Suprapubic skin (tissue), 4 donors: ENCODE measurements around the gene RPH3AL. TPM values are rescaled to one million over a fixed set of nuclear protein-coding genes. Genes with fewer than 3 reads are reported as not detected.

Source experiments
- DNase-seq, 2 donors: peaks; one replicate each; pipeline ENCODE4 v3.0.0-alpha.2; 2019; ENCODE audit warnings: low spot score in 2 of 2
- H3K27ac ChIP-seq: fragments of 200-600 bp; sonication (generic); one replicate; pipeline ENCODE4 v1.5.1; 2019
- H3K27me3 ChIP-seq: fragments of 200-600 bp; sonication (generic); one replicate; pipeline ENCODE4 v1.5.1; 2019
- H3K36me3 ChIP-seq: fragments of 200-600 bp; sonication (generic); one replicate; pipeline ENCODE4 v1.5.1; 2019
- H3K4me1 ChIP-seq: fragments of 200-600 bp; sonication (generic); one replicate; pipeline ENCODE4 v1.5.1; 2019
- H3K4me3 ChIP-seq: fragments of 200-600 bp; sonication (generic); one replicate; pipeline ENCODE4 v1.5.1; 2019; ENCODE audit warnings: mild to moderate bottlenecking
- H3K9me3 ChIP-seq: fragments of 200-600 bp; sonication (generic); one replicate; pipeline ENCODE4 v1.5.1; 2019
- EP300 ChIP-seq: sonication (generic); formaldehyde crosslinking; IDR thresholded peaks from one replicate; pipeline ENCODE4 v1.6.1; 2017; ENCODE audit warnings: antibody characterized with exemption
- POLR2A ChIP-seq, 2 donors: fragments of 450-650 bp; IDR thresholded peaks; one replicate each; pipeline ENCODE4 v1.6.1; 2017; ENCODE audit warnings: antibody characterized with exemption in 2 of 2, mild to moderate bottlenecking in 2 of 2, moderate library complexity in 2 of 2
- POLR2AphosphoS5 ChIP-seq, 3 donors: sonication (generic); formaldehyde crosslinking; IDR thresholded peaks; one replicate each; pipeline ENCODE4 v1.6.1; 2017; ENCODE audit warnings: antibody characterized with exemption in 3 of 3
- WGBS: methylation state at CpG from one replicate; pipeline ENCODE4 v1.1.5; 2018; 5-methylcytosine and 5-hydroxymethylcytosine counted together
- total RNA-seq, 4 donors: library from RNA; depleted of rRNA; stranded (reverse); fragments of >200 nt; gene quantifications; one replicate each; pipeline ENCODE4 v1.1.0, GENCODE V29; 2016
- TF ChIP-seq, protein P1 (sequence below), 2 donors: fragments of 200-600 bp in 1 of 2; fragments of 450-650 bp in 1 of 2; sonication (generic) in 1 of 2; IDR thresholded peaks; one replicate each; pipeline ENCODE4 v1.5.1; 2016 to 2019; ENCODE audit warnings: antibody characterized with exemption in 2 of 2, mild to moderate bottlenecking in 1 of 2, moderate library complexity in 1 of 2

Gene RPH3AL
- total RNA-seq, 4 donors from 2014 or later = 1.7 to 39.5 (median 10.9) TPM

DNA sequence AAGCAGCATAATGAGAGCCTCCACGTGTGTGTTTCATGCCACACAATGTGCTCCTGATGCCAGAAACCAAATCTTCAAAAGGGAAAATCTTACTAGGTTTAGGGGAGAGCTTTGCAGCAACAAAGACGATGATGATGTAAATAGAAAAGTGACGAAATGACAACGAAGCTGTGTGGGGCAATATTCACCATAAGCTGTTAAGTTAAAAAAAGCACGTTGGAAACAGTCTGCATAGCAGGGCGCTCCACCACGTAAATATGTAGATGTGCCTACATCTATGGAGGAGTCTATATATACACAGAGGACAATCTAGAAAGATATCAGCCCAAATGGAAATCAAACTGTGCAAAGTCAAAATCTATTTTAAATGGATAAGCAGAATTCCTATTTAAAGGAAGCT lies 61.0 kb downstream of the RPH3AL start:
- H3K27ac ChIP-seq = no peak overlapping the region
- H3K9me3 ChIP-seq = no peaks in the 10 kb centered on the region
- H3K4me1 ChIP-seq = no peaks in the 10 kb centered on the region
- TF ChIP-seq, protein P1, sequence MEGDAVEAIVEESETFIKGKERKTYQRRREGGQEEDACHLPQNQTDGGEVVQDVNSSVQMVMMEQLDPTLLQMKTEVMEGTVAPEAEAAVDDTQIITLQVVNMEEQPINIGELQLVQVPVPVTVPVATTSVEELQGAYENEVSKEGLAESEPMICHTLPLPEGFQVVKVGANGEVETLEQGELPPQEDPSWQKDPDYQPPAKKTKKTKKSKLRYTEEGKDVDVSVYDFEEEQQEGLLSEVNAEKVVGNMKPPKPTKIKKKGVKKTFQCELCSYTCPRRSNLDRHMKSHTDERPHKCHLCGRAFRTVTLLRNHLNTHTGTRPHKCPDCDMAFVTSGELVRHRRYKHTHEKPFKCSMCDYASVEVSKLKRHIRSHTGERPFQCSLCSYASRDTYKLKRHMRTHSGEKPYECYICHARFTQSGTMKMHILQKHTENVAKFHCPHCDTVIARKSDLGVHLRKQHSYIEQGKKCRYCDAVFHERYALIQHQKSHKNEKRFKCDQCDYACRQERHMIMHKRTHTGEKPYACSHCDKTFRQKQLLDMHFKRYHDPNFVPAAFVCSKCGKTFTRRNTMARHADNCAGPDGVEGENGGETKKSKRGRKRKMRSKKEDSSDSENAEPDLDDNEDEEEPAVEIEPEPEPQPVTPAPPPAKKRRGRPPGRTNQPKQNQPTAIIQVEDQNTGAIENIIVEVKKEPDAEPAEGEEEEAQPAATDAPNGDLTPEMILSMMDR (IDR thresholded peaks at IDR 0.05) = no peak
- no peak for TF ChIP-seq POLR2A (IDR thresholded peaks at IDR 0.05)
- TF ChIP-seq POLR2AphosphoS5 (IDR thresholded peaks at IDR 0.05) = no peak
- TF ChIP-seq EP300 = no peak
- WGBS = 83% methylated on average over 7 of the region's 7 CpGs
- DNase-seq = no peak
- peaks cover 2% of the 10 kb centered on the region for H3K36me3 ChIP-seq
- H3K27me3 ChIP-seq = peaks cover 2% of the 10 kb centered on the region
- H3K4me3 ChIP-seq = no peak overlapping the region

DNA sequence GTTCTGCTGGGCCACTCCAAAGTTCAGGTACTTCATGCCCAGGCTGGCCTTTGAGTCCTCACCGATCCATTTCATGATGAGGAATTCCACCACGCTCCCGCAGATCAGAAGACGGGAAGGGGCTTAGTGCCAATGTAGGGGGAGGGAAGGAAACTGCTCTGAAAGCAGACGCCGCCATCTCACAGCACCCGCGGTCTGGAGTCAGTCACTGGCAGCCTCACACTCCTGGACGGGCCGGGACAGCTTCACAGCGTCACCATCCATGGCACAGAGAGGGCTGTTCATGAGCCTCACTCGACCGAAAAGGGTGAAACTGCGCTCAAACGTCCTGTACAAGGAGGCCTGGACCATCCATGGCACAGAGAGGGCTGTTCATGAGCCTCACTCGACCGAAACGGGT lies 62.0 kb downstream of the RPH3AL start:
- TF ChIP-seq, protein P1 (IDR thresholded peaks at IDR 0.05) = no peak
- TF ChIP-seq POLR2A (IDR thresholded peaks at IDR 0.05) (no peak), EP300 (no peak), POLR2AphosphoS5 (IDR thresholded peaks at IDR 0.05) (no peak)
- no peaks in the 10 kb centered on the region for H3K27me3 ChIP-seq
- no peaks in the 10 kb centered on the region for H3K36me3 ChIP-seq
- DNase-seq = peak in 1 of 2 donors; percentile 58
- WGBS = 91% methylated on average over 18 of the region's 18 CpGs
- H3K27ac ChIP-seq = no peak overlapping the region
- no peaks in the 10 kb centered on the region for H3K9me3 ChIP-seq
- no peak overlapping the region for H3K4me3 ChIP-seq
- H3K4me1 ChIP-seq = no peaks in the 10 kb centered on the region

DNA sequence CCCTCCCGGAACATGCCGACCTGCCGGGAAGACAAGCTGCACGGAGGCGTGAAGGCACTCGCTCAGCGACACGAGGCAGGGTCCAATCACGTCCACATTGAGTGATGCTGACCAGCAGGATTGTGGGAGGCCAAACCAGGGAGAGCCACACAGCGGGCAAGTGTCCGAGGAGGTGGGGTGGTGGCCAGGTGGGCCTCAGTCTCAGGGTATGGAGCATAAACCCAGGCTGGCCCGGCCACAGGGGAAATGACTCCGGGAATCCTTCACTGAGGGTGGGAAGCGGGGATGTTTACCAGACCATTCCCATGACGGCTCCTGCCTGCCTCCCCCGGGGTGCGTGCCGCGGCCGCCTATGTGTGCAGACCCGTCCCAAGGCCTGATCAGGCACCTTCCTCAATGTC lies 62.5 kb downstream of the RPH3AL start:
- 95% methylated on average over 12 of the region's 21 CpGs for WGBS
- H3K4me3 ChIP-seq = no peak overlapping the region
- H3K36me3 ChIP-seq = no peaks in the 10 kb centered on the region
- H3K27me3 ChIP-seq = no peaks in the 10 kb centered on the region
- TF ChIP-seq EP300 = no peak
- TF ChIP-seq POLR2A (IDR thresholded peaks at IDR 0.05) = no peak
- TF ChIP-seq, protein P1 (IDR thresholded peaks at IDR 0.05) = no peak
- TF ChIP-seq POLR2AphosphoS5 (IDR thresholded peaks at IDR 0.05) = no peak
- peak; percentile 52 to 74 for DNase-seq
- no peak overlapping the region for H3K27ac ChIP-seq
- no peaks in the 10 kb centered on the region for H3K9me3 ChIP-seq
- H3K4me1 ChIP-seq = no peaks in the 10 kb centered on the region

DNA sequence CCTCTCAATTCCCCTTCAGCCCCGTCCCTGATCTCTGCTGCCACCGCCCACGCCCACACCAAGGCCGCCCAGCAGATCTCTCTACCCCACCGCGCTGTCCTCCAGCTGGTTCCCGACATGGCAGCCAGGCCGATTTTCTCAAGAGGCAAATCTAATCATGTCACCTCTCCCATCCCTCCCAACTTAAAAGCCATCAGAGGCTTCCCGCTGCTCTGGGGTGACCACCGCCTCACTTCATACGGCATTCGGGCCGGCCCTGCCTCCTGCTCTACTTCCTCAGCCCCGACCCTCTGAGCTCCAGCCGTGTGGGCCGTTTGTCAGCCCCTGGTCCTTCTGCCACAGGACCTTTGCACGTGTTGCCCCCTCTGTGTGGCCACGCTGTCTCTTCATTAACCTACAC lies 63.2 kb downstream of the RPH3AL start:
- TF ChIP-seq POLR2A (IDR thresholded peaks at IDR 0.05) (no peak), EP300 (no peak), POLR2AphosphoS5 (IDR thresholded peaks at IDR 0.05) (no peak)
- TF ChIP-seq, protein P1 (IDR thresholded peaks at IDR 0.05) = no peak
- peak in 1 of 2 donors; percentile 53 for DNase-seq
- no peaks in the 10 kb centered on the region for H3K36me3 ChIP-seq
- H3K4me3 ChIP-seq = no peak overlapping the region
- H3K27me3 ChIP-seq = no peaks in the 10 kb centered on the region
- no peak overlapping the region for H3K27ac ChIP-seq
- no peaks in the 10 kb centered on the region for H3K4me1 ChIP-seq
- H3K9me3 ChIP-seq = no peaks in the 10 kb centered on the region
- 93% methylated on average over 18 of the region's 18 CpGs for WGBS

DNA sequence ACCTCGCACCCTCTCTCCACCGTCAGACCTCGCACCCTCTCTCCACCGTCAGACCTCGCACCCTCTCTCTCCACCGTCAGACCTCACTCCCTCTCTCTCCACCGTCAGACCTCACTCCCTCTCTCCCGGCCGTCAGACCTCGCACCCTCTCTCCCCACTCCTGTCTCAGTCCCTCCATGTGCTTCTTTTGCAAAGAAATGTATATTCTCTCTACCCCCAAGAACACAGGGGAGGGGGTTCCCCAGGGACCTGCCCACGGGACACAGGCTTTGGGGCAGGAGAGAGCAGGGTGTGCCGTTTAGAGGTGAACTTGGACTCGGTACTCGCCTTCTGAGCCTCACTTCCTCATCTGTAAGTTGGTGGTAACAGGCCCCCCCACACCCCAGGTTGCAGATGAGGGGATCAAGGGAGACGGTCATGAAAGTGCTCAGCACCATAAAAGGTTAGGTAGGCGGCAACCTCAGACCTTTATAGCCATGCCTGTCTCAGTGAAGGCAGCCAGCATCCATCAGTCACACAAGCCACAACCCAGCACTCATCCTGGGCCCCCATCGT lies 63.7 kb downstream of the RPH3AL start:
- Histone ChIP-seq H3K4me1 (no peaks in the 10 kb centered on the region), H3K36me3 (no peaks in the 10 kb centered on the region), H3K27me3 (no peaks in the 10 kb centered on the region), H3K9me3 (no peaks in the 10 kb centered on the region), H3K27ac (no peak overlapping the region), H3K4me3 (no peak overlapping the region)
- TF ChIP-seq EP300 (no peak), POLR2A (IDR thresholded peaks at IDR 0.05) (no peak), POLR2AphosphoS5 (IDR thresholded peaks at IDR 0.05) (no peak)
- TF ChIP-seq, protein P1 (IDR thresholded peaks at IDR 0.05) = no peak
- WGBS = 70% methylated on average over 14 of the region's 17 CpGs
- DNase-seq = peak in 1 of 2 donors; percentile 50
